NCI-H2107 (cell line): Measurements from ENCODE around the gene MLLT6.

Experiments used
- DNase-seq: peaks from one replicate; lab custom pipeline; 2025; lab: John Stamatoyannopoulos, UW

MLLT6 gene

GRCh38 chr17:38674749-38675615 is 30.1 kb upstream of the MLLT6 start, which contains the start of gene EPOP:
Gene EPOP, minus strand, starts transcription at chr17:38674957. Its CDS starts 462 bp downstream, at chr17:38674495.
- DNase-seq: peak; percentile 76

DNA sequence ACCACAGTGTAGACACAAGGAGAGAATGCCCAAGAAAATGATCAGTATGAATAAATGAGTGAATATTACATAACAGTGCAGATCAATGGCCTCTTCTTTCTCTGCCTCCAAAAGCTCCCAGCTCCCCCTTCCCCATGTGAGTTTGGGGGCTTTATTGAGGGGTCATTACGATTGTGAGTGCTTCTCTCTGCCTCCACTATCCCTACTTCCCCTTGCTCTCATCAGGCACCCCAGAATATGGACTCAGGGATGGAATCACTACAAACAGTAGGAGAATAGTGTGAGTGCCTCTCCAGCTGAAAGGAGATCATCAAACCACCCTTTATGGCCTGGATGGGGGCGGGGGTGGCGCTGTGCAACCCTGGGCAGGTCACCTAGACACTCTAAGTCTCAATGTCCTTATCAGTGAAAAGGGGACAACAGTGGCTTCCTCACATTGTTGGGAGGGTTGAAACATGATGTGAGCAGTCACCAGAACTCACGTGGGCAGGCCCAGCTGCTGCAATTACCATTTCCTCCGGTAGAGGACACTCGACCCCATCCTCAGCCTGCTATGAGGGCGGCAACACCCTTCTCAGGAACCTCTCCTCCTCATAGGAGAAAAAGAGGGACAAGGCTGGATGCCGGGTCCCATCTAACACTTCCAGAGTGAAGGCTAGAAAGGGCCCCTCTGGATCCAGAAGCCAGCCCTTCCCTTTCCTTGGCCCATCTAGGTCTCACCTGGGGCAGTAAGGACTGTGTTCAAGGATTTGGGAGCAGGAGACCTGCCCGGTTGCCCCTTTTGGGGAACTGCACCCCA is 28.2 kb upstream of the MLLT6 start:
- peak; percentile 68 for DNase-seq

DNA sequence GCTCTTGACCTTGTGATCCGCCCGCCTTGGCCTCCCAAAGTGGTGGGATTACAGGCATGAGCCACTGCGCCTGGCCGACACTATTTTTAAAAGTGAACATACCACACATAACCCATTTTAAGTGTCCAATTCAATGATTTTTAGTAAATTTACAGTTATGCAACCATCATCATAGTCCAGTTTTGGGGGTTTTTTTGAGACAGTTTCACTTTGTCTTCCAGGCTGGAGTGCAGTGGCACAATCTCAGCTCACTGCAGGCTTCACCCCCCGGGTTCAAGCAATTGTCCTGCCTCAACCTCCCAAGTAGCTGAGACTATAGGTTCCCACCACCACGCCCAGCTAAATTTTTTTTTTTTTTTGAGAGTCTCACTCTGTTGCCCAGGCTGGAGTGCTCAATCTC is 27.3 kb upstream of the MLLT6 start:
- no peak for DNase-seq

DNA sequence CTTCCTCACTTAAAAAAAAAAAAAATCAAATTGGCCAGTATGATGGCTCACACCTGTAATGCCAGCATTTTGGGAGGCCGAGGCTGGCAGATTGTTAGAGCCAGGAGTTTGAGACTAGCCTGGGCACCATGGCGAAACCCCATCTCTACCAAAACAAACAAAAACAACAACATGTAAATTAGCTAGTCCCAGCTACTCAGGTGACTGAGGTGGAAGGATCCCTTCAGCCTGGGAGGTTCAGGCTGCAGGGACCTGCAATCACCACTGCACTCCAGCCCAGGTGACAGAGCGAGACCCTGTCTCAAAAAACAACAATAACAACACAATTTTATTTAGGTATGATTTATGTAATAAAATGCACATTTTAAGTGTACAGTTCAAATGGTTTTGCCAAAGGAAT is 24.0 kb upstream of the MLLT6 start:
- no peak for DNase-seq

DNA sequence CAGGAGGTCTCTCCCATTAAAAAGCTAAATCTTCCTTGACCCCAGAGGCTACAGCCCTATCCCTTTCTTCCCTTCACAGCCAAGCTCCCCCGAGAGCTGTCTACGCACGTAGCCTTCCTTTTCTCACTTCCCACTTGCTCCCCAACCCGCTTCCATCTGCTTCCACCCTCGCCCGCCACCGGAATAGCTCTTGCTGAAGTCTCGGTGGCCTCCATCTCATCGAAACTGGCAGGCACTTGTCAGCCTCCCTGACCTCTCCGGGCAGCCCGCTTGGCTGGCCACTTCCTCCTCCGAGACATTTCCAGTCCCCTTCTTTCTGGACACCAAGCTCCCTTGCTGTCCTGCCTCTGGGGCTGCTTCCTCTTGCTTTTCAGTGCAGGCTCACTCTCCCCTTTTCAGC is 19.6 kb upstream of the MLLT6 start:
- no peak for DNase-seq

- no peak for DNase-seq
These were observed 17.8 kb upstream of the MLLT6 start for GRCh38 chr17:38687286-38687685.

- DNase-seq: no peak
These were observed 14.7 kb upstream of the MLLT6 start for GRCh38 chr17:38690386-38690785.

DNA sequence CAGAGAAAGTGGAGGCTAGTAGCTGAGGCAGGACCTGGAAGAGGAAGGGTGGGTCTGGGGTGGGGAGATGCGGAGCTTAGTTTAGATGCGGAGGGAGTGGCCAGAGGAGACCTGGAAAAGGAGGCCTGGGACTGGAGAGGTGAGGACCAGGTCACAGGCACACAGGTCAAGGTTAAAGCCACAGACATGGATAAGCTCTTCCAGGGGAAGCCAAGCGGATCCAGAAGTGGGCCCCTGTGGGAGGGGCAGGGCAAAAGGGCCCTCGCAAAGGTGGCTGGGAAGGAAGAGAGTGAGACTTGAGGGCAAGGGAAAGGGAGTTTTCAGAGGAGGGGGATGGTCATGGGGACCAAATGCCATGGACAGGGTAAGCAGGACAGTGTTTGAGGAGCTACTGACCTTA is 13.9 kb upstream of the MLLT6 start:
- no peak for DNase-seq

GRCh38 chr17:38693700-38694329 is 11.3 kb upstream of the MLLT6 start:
- DNase-seq: no peak

DNA sequence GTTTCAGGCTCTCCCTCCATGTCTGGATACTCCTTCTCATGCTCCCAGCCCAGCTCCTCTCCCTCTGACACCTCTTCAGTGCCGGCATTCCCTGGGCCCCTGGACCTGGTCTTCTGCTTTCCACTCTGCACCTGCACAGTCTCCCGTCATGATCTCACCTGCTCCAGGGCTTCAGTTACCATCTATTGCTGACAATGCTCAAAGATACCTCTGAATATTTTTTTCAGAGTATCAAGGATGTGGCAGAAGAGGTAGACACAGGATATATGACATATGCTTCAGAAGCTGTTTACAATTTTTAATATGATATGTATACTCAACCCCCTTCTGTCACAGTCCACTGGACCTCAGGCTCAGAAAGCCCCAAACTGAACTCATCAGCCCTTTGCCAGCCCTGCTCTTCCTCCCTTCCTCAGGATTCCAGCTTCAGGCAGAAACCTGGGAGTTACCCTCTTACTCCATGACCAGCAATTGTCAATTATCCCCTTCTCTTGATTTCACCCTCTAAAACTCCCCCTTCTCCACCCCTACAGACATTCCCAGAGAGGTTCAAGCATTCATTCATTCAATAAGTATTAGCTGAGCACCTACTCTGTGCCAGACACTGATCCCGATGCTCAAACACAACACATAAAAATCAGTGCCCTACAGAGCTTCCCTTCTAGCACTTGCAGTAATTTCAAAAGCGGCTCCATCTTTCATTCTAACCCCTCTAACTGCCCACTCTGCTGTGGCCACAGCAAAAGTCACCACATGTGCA is 7.8 kb upstream of the MLLT6 start:
- DNase-seq: no peak

- DNase-seq: no peak
These were observed 6.3 kb upstream of the MLLT6 start for GRCh38 chr17:38698760-38699159.

DNA sequence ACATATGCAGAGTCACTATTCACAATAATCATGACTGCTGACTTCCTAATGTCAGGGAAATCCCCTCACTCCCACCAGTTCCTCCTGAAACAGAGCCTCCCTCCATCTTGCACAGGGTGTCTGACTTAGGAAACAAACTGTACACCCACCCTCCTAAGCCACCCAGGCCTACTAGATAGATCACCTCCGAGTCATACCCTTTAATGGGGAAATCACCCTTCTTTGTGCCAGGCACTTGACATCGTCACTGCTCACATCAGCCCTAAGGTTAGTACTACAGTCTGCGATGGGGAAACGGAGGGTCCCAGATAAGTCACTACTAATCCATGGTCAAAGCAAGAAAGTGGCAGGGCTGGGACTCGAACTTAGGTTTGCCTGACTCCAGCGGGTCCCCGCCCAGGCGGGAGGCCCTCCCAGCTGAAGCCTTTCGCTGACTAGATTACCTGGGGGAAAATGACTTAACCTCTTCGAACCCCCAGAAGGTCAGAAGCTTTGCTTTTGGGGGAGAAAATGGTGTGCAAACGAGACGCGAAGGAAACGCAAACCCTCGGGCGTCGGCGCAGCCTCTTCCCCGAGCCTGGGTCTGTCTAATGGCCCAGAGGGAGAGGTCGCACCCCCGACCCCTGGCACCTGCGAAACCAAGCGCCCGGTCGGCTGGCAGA is 3.4 kb upstream of the MLLT6 start:
- DNase-seq: no peak

- DNase-seq: peak; percentile 44
These were observed 2.7 kb upstream of the MLLT6 start for GRCh38 chr17:38702166-38702915.

- DNase-seq: no peak
These were observed 1.9 kb upstream of the MLLT6 start for GRCh38 chr17:38702916-38703741.

- peak; percentile 75 for DNase-seq
These were observed 1.1 kb upstream of the MLLT6 start for GRCh38 chr17:38703742-38704605.

DNA sequence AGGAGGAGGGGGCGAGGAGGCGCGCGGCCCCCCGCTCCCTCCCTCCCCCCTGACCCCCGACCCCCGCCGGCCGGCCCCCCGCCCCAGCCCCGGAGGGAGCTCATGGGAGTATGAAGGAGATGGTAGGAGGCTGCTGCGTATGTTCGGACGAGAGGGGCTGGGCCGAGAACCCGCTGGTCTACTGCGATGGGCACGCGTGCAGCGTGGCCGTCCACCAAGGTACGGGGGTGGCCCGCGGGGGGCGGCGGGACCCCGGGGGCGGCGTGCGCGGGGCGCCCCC is 390 bp downstream of the MLLT6 start:
- DNase-seq: no peak

- no peak for DNase-seq
These were observed 881 bp downstream of the MLLT6 start for GRCh38 chr17:38705803-38706504.

- DNase-seq: no peak
These were observed 1.6 kb downstream of the MLLT6 start for GRCh38 chr17:38706505-38707216.
